KMS-11 (cell line): ENCODE data around the gene ISG15.

Source experiments
- H2AFZ ChIP-seq: fragments of 200-600 bp; sonication (generic); 2 replicates; pipeline ENCODE4 v1.6.1; 2016; ENCODE audit warnings: antibody characterized with exemption, mixed run types, low read depth
- H3K27ac ChIP-seq: fragments of 200-600 bp; sonication (generic); 2 replicates; pipeline ENCODE4 v1.6.1; 2016; ENCODE audit warnings: mild to moderate bottlenecking, mixed run types
- H3K27me3 ChIP-seq: fragments of 200-600 bp; sonication (generic); 2 replicates; pipeline ENCODE4 v1.6.1; 2017; ENCODE audit warnings: mild to moderate bottlenecking, low read depth, mixed run types, moderate library complexity; ENCODE audit not compliant: insufficient read depth
- H3K36me3 ChIP-seq: fragments of 200-600 bp; sonication (generic); 2 replicates; pipeline ENCODE4 v1.6.1; 2017; ENCODE audit warnings: mild to moderate bottlenecking, mixed run types; ENCODE audit not compliant: insufficient read depth
- H3K4me1 ChIP-seq: fragments of 200-600 bp; sonication (generic); 2 replicates; pipeline ENCODE4 v1.6.1; 2016; ENCODE audit warnings: mild to moderate bottlenecking, low read depth, mixed run types; ENCODE audit not compliant: poor library complexity, severe bottlenecking
- H3K4me2 ChIP-seq: fragments of 200-600 bp; sonication (generic); 2 replicates; pipeline ENCODE4 v1.7.0; 2016; ENCODE audit warnings: mild to moderate bottlenecking, mixed run types
- H3K4me3 ChIP-seq: fragments of 200-600 bp; sonication (generic); IDR thresholded peaks from 2 replicates; pipeline ENCODE4 v1.6.1; 2017; ENCODE audit warnings: low read depth, low read length, mixed read lengths; ENCODE audit not compliant: insufficient read depth
- H3K79me2 ChIP-seq: fragments of 200-600 bp; sonication (generic); 2 replicates; pipeline ENCODE4 v1.6.1; 2016; ENCODE audit warnings: low read depth, mixed run types; ENCODE audit not compliant: insufficient read depth
- H3K9ac ChIP-seq: fragments of 200-600 bp; sonication (generic); 2 replicates; pipeline ENCODE4 v1.6.1; 2016; ENCODE audit warnings: mild to moderate bottlenecking, mixed run types
- H4K20me1 ChIP-seq: fragments of 200-600 bp; sonication (generic); 2 replicates; pipeline ENCODE4 v1.6.1; 2016; ENCODE audit warnings: mild to moderate bottlenecking, mixed run types; ENCODE audit not compliant: insufficient read depth
- CTCF ChIP-seq: fragments of 200-600 bp; sonication (generic); conservative IDR thresholded peaks from 2 replicates; pipeline ENCODE4 v1.6.1; 2017; ENCODE audit warnings: low read depth, mild to moderate bottlenecking, antibody characterized with exemption, low read length, moderate library complexity, mixed read lengths

The ISG15 gene

GRCh38 chr1:1020000-1020404 is 6.7 kb downstream of the ISG15 start, which contains the start of gene AGRN:
Gene AGRN, plus strand, starts transcription at chr1:1020120. Its CDS starts 53 bp downstream, at chr1:1020173.
- Histone ChIP-seq H4K20me1 (no peaks in the 10 kb centered on the region), H3K27me3 (peaks cover 42% of the 10 kb centered on the region), H3K27ac (no peak within 1 kb of the TSS), H3K79me2 (no peaks in the 10 kb centered on the region), H2AFZ (peak within 1 kb of the TSS; percentile 30; the same call in 1 of the 2 replicates), H3K4me3 (no peak within 1 kb of the TSS), H3K9ac (no peak within 1 kb of the TSS), H3K4me1 (peaks cover 16% of the 10 kb centered on the region), H3K36me3 (no peaks in the 10 kb centered on the region), H3K4me2 (peak within 1 kb of the TSS; percentile 57)
- no peak for TF ChIP-seq CTCF

DNA sequence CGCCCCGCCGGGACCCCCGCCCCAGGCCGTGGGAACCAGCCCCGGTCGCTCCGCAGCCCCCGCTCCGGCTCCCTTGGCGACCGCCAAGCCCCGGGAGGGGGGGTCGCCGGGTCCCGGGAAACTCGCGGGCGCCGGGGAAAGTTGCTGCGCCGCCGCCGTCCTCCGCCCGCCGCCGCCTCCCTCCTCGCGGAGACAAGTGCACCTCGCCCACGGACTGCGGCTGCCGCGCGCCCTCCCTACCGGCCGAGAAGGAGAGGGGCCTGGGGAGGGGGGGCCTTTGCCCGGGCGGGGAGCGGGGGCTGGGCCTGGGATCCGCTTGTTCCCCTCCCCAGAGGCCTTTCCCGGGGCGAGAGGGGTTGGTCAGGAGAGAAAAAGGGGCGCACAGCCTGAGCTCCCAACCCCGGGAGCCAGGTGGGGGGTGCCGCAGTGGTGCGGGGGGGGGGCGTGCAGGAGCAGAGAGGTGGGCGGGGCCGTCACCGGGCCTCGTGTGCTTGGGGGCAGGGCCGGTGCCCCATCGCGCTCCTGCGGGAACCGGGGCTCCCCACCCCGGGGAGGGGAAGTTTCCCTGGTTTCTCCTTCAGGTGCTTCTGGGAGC is 7.2 kb downstream of the ISG15 start:
- no peak overlapping the region for H3K4me3 ChIP-seq
- no peaks in the 10 kb centered on the region for H4K20me1 ChIP-seq
- peaks cover 46% of the 10 kb centered on the region for H3K27me3 ChIP-seq
- no peaks in the 10 kb centered on the region for H3K36me3 ChIP-seq
- peak overlapping the region; percentile 57 for H3K4me2 ChIP-seq
- H3K4me1 ChIP-seq: peaks cover 16% of the 10 kb centered on the region
- no peak overlapping the region for H3K9ac ChIP-seq
- no peaks in the 10 kb centered on the region for H3K79me2 ChIP-seq
- no peak overlapping the region for H3K27ac ChIP-seq
- TF ChIP-seq CTCF: no peak
- H2AFZ ChIP-seq: peak overlapping the region; percentile 30; the same call in 1 of the 2 replicates

- Histone ChIP-seq H3K27me3 (peaks cover 54% of the 10 kb centered on the region), H3K27ac (no peak overlapping the region), H4K20me1 (no peaks in the 10 kb centered on the region), H3K4me2 (peak overlapping the region; percentile 54; the same call in 1 of the 2 replicates), H2AFZ (no peak overlapping the region), H3K79me2 (no peaks in the 10 kb centered on the region), H3K36me3 (no peaks in the 10 kb centered on the region), H3K9ac (no peak overlapping the region), H3K4me1 (peaks cover 16% of the 10 kb centered on the region), H3K4me3 (no peak overlapping the region)
- no peak for TF ChIP-seq CTCF
These were observed 8.0 kb downstream of the ISG15 start for GRCh38 chr1:1021010-1021919.

DNA sequence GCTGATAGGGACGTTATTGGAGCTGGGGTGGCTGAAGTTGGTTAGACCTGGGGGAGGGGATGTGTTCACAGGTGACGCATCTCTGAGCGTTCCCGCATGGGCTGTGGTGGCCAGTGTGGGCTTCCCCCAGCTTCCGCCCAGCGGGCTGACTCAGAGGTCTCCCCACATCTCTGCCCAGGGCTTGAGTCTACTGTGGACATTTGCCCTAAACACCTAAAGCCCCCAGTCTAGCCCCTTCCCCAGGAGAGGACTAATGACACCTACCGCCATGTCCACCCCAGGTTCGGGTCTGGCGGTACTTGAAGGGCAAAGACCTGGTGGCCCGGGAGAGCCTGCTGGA is 8.6 kb downstream of the ISG15 start:
- Histone ChIP-seq H3K27me3 (peaks cover 60% of the 10 kb centered on the region), H2AFZ (no peak overlapping the region), H3K79me2 (no peaks in the 10 kb centered on the region), H3K27ac (no peak overlapping the region), H3K4me3 (no peak overlapping the region), H3K4me1 (peaks cover 16% of the 10 kb centered on the region), H3K36me3 (no peaks in the 10 kb centered on the region), H3K4me2 (no peak overlapping the region), H4K20me1 (no peaks in the 10 kb centered on the region), H3K9ac (no peak overlapping the region)
- TF ChIP-seq CTCF: no peak
